Gastroesophageal sphincter (tissue), 3 donors: ENCODE measurements around the gene KRTAP5-6.

Experiments
- CTCF ChIP-seq, 4 experiments: fragments of 200-600 bp in 2 of 4; fragments of 450-650 bp in 2 of 4; sonication (generic) in 1 of 4; IDR thresholded peaks; one replicate each; pipeline ENCODE4 v1.5.1; 2017 to 2019; ENCODE audit warnings: antibody characterized with exemption in 4 of 4, mild to moderate bottlenecking in 2 of 4, moderate library complexity in 2 of 4
- POLR2A ChIP-seq, 2 donors: fragments of 450-650 bp; IDR thresholded peaks; one replicate each; pipeline ENCODE4 v1.6.1; 2017; ENCODE audit warnings: antibody characterized with exemption in 2 of 2, mild to moderate bottlenecking in 2 of 2, moderate library complexity in 1 of 2

DNA sequence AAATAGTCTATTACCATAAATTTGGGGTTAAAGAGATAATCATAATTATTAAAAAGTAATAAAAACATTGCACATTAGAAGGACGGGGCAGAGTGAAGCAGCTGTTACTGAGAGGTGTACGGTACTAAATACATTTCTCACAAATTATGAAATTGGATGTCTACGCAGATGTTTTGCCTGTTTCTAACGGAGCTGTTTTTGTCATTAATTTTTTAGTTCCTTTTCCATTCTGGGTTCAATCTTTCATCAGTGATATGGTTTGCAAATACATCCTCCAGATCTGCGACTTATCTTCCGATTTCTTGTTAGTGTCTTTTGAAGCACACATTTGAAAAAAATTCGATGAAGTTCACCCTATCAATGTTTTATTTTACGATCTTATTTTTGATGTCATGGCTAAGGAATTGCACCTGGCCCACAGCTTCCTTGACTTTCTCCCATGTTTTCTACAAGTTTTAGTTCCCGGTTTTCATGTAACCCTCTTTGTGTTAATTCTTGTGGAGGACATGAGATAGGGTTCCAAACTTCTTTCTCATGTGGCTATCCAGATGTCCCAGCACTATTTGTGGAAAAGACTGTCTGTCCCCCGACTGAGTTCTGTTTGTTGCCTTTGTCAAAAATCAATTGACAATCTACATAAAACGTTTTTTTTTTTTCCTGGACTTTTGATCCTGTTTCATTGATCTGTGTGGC is 21.3 kb upstream of the KRTAP5-6 start:
- TF ChIP-seq POLR2A (IDR thresholded peaks at IDR 0.05) = no peak
- TF ChIP-seq CTCF (IDR thresholded peaks at IDR 0.05) = no peak
